Nephron progenitor cell (in vitro differentiated cells): ENCODE measurements around the gene PLXNB1.

ENCODE experiments used
- DNase-seq: peaks from one replicate; pipeline ENCODE4 v3.0.0; 2021
- H3K27ac Mint-ChIP-seq: 2 replicates; pipeline ENCODE4 v1.8.0; 2021; ENCODE audit warnings: mild to moderate bottlenecking, moderate library complexity, mixed read lengths
- H3K27me3 Mint-ChIP-seq: 2 replicates; pipeline ENCODE4 v1.8.0; 2021; ENCODE audit warnings: mild to moderate bottlenecking, low read depth, mixed read lengths; ENCODE audit not compliant: poor library complexity
- H3K36me3 Mint-ChIP-seq: 2 replicates; pipeline ENCODE4 v1.8.0; 2021; ENCODE audit warnings: low read depth, mixed read lengths
- H3K4me1 Mint-ChIP-seq: 2 replicates; pipeline ENCODE4 v1.8.0; 2021; ENCODE audit warnings: mixed read lengths
- H3K4me3 Mint-ChIP-seq: 2 replicates; pipeline ENCODE4 v1.8.0; 2021; ENCODE audit warnings: mild to moderate bottlenecking, moderate library complexity, mixed read lengths
- H3K9me3 Mint-ChIP-seq: 2 replicates; pipeline ENCODE4 v1.8.0; 2021; ENCODE audit warnings: mild to moderate bottlenecking, moderate library complexity, mixed read lengths
- TF ChIP-seq, protein P1 (sequence below): fragments of 200-600 bp; sonication (generic); IDR thresholded peaks from 2 replicates; pipeline ENCODE4 v1.5.0; 2021; ENCODE audit warnings: antibody characterized with exemption

Gene PLXNB1

DNA sequence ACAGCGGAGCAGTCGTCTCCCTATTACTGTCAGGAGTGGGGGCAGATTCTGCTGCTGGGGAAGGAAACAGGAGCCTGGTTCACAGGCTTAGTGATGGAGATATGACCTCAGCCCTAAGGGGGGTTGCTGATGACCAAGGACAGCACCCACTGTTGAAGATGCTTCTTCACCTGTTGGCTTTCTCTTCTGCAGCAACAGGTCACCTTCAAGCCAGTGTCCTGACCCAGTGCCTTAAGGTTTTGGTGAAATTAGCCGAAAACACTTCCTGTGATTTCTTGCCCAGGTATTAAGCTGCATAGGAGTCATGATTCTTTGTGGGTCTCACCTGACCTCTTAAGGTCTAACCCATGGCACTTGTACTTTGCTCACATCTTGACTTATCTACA, 30.6 kb upstream of the PLXNB1 start:
- peaks cover 5% of the 10 kb centered on the region for H3K36me3 Mint-ChIP-seq

DNA sequence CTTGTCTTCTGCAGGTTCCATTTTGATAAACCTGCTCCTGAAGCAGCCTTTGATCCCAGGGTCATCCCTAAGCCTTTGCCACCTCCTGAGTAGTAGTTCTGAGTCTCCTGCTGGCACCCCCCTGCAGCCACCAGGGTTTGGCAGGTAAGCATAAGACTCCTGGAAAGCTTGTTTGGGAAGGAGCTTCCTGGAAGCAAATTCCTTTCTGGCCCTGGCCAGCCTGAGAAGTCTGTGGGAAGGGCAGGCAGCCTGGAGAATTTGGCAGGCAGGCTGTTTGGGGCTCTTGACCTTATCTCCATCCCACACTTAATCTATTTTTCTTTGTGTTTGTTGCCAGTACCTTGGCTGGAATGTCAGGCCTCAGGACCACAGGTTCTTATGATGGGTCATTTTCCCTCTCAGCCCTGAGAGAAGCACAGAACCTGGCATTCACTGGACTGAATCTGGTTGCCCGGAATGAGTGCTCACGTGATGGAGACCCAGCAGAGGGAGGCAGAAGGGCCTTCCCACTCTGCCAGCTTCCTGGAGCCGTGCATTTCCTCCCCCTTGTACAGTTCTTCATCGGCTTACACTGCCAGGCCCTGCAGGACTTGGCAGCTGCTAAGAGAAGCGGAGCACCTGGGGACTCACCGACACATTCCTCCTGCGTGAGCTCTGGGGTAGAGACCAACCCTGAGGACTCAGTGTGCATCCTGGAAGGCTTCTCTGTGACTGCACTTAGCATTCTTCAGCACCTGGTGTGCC, 30.1 kb upstream of the PLXNB1 start:
- H3K36me3 Mint-ChIP-seq: peaks cover 9% of the 10 kb centered on the region
- TF ChIP-seq, protein P1, sequence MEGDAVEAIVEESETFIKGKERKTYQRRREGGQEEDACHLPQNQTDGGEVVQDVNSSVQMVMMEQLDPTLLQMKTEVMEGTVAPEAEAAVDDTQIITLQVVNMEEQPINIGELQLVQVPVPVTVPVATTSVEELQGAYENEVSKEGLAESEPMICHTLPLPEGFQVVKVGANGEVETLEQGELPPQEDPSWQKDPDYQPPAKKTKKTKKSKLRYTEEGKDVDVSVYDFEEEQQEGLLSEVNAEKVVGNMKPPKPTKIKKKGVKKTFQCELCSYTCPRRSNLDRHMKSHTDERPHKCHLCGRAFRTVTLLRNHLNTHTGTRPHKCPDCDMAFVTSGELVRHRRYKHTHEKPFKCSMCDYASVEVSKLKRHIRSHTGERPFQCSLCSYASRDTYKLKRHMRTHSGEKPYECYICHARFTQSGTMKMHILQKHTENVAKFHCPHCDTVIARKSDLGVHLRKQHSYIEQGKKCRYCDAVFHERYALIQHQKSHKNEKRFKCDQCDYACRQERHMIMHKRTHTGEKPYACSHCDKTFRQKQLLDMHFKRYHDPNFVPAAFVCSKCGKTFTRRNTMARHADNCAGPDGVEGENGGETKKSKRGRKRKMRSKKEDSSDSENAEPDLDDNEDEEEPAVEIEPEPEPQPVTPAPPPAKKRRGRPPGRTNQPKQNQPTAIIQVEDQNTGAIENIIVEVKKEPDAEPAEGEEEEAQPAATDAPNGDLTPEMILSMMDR: no peak
- H3K27me3 Mint-ChIP-seq: peaks cover 5% of the 10 kb centered on the region
- H3K4me3 Mint-ChIP-seq: no peak overlapping the region
- H3K4me1 Mint-ChIP-seq: peaks cover under 1% of the 10 kb centered on the region
- no peaks in the 10 kb centered on the region for H3K9me3 Mint-ChIP-seq
- DNase-seq: no peak
- no peak overlapping the region for H3K27ac Mint-ChIP-seq

More for the DNA sequence above, 30.6 kb upstream of the PLXNB1 start:
- H3K4me3 Mint-ChIP-seq: no peak overlapping the region
- peaks cover 5% of the 10 kb centered on the region for H3K27me3 Mint-ChIP-seq
- peaks cover 6% of the 10 kb centered on the region for H3K4me1 Mint-ChIP-seq
- no peaks in the 10 kb centered on the region for H3K9me3 Mint-ChIP-seq
- no peak overlapping the region for H3K27ac Mint-ChIP-seq
- DNase-seq: no peak
- TF ChIP-seq, protein P1: no peak

DNA sequence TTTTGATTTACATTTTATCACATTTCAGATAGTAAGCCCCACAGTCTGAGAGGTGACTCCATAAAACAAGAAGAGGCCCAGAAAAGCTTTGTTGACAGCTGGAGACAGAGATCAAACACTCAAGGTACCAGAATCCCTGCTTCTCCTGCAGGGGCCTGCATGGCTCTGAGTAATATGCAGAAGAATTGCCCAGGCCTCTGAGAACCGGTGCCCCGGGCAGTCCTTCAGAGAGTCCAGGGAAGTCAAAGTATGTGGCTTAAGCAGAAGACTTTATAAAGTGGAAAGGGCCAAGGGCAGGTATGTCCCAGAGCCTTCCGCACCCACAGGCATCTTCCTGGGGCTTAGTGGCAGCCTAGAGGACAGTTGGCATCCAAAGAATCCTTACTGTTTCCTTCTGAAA, 29.4 kb upstream of the PLXNB1 start:
- Mint-ChIP-seq H3K36me3 (peaks cover 15% of the 10 kb centered on the region), H3K9me3 (no peaks in the 10 kb centered on the region), H3K27me3 (peaks cover 5% of the 10 kb centered on the region), H3K4me1 (no peaks in the 10 kb centered on the region), H3K27ac (no peak overlapping the region), H3K4me3 (no peak overlapping the region)
- no peak for DNase-seq
- TF ChIP-seq, protein P1: no peak

DNA sequence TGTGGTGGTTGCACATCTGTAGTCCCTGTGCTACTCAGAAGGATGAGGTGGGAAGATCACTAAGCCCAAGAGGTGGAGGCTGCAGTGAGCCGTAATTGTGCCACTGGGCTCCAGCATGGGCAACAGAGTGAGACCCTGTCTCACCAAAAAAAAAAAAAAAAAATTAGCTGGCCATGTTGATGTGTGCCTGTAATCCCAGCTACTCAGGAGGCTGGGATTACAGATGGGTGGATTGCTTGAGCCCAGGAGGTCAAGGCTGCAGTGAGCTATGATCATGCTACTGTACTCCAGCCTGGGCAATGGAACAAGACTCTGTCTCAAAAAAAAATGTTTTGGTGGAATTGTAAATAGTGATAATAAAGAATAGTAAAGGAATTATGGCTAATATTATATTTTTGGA, 26.6 kb upstream of the PLXNB1 start:
- DNase-seq: no peak
- no peaks in the 10 kb centered on the region for H3K9me3 Mint-ChIP-seq
- no peaks in the 10 kb centered on the region for H3K4me1 Mint-ChIP-seq
- no peak overlapping the region for H3K27ac Mint-ChIP-seq
- H3K27me3 Mint-ChIP-seq: peaks cover 5% of the 10 kb centered on the region
- TF ChIP-seq, protein P1: no peak
- H3K36me3 Mint-ChIP-seq: peaks cover 29% of the 10 kb centered on the region
- H3K4me3 Mint-ChIP-seq: no peak overlapping the region

- TF ChIP-seq, protein P1: no peak
- no peak for DNase-seq
- Mint-ChIP-seq H3K27ac (no peak overlapping the region), H3K27me3 (no peaks in the 10 kb centered on the region), H3K4me3 (no peak overlapping the region), H3K4me1 (peaks cover 23% of the 10 kb centered on the region), H3K9me3 (no peaks in the 10 kb centered on the region), H3K36me3 (peaks cover 25% of the 10 kb centered on the region)
Measured at GRCh38 chr3:48451270-48451669, 21.4 kb upstream of the PLXNB1 start.
